Heart left ventricle (tissue), 16 donors: ENCODE measurements around the gene SLC6A17. TPM values are rescaled to one million over a fixed set of nuclear protein-coding genes. Genes with fewer than 3 reads are reported as not detected.

Source experiments
- ATAC-seq, 4 donors: fragments of 200-7000 bp; cut with Tn5 transposase; one replicate each; pipeline ENCODE4 v1.9.1; 2020 to 2022; ENCODE audit warnings: moderate library complexity in 4 of 4, mild to moderate bottlenecking in 3 of 4, moderate number of reproducible peaks in 1 of 4
- DNase-seq, 5 donors: peaks; one replicate each; pipeline ENCODE4 v3.0.0-alpha.2; 2020
- H3K27ac ChIP-seq, 12 donors: fragments of 200-600 bp; sonication (generic) in 4 of 12; one replicate each; pipeline versions ENCODE4 v1.5.0 to v1.8.0; 2016 to 2022; ENCODE audit warnings: mild to moderate bottlenecking in 2 of 12
- H3K27me3 ChIP-seq, 9 donors: fragments of 200-600 bp; sonication (generic) in 2 of 9; one replicate each; pipeline versions ENCODE4 v1.5.1 to v1.8.0; 2016 to 2022; ENCODE audit warnings: mild to moderate bottlenecking in 3 of 9
- H3K36me3 ChIP-seq, 9 donors: fragments of 200-600 bp; sonication (generic) in 2 of 9; one replicate each; pipeline versions ENCODE4 v1.5.0 to v1.8.0; 2018 to 2022; ENCODE audit warnings: mild to moderate bottlenecking in 2 of 9
- H3K4me1 ChIP-seq, 12 donors: fragments of 200-600 bp; sonication (generic) in 4 of 12; one replicate each; pipeline versions ENCODE4 v1.5.0 to v1.8.0; 2016 to 2022; ENCODE audit warnings: mild to moderate bottlenecking in 3 of 12
- H3K4me3 ChIP-seq, 12 donors: fragments of 200-600 bp; sonication (generic) in 4 of 12; one replicate each; pipeline versions ENCODE4 v1.5.0 to v1.8.0; 2017 to 2022; ENCODE audit warnings: mild to moderate bottlenecking in 9 of 12, moderate library complexity in 4 of 12
- H3K9me3 ChIP-seq, 12 donors: fragments of 200-600 bp; sonication (generic) in 4 of 12; one replicate each; pipeline versions ENCODE4 v1.5.0 to v1.8.0; 2016 to 2022; ENCODE audit warnings: mild to moderate bottlenecking in 1 of 12
- CTCF ChIP-seq, 12 donors: fragments of 200-600 bp; sonication (generic) in 4 of 12; IDR thresholded peaks; one replicate each; pipeline versions ENCODE4 v1.5.0 to v1.8.0; 2018 to 2022; ENCODE audit warnings: antibody characterized with exemption in 12 of 12, mild to moderate bottlenecking in 5 of 12
- POLR2A ChIP-seq, 2 donors: fragments of 450-650 bp; IDR thresholded peaks; one replicate each; pipeline ENCODE4 v1.6.1; 2017; ENCODE audit warnings: antibody characterized with exemption in 2 of 2, mild to moderate bottlenecking in 2 of 2, moderate library complexity in 2 of 2
- WGBS, 4 donors: extraction: QIAGEN DNeasy Blood & Tissue Kit in 2 of 4; methylation state at CpG; one replicate each; pipeline versions ENCODE4 v1.1.5 to v1.1.7; 2013 to 2018; 5-methylcytosine and 5-hydroxymethylcytosine counted together
- intact Hi-C, 10 donors: fragments of 100-400 bp; cut with DNase I; formaldehyde crosslinking; loops; one replicate each; pipeline versions ENCODE4 v1.11.1 to v1.14.2; 2022
- polyA plus RNA-seq, 2 donors: library from polyadenylated mRNA; stranded (reverse); fragments of 200-250 nt; gene quantifications; one replicate each; pipeline ENCODE4 v1.2.3, GENCODE V29; 2013
- total RNA-seq, 9 donors: library from RNA; depleted of rRNA in 2 of 9; stranded (reverse); fragments of >200 nt in 2 of 9; fragmentation: NEBNext Ultra II Directional in 3 of 9; extraction: Animal tissue kit (Norgen Biotek cat#: 25700) in 3 of 9; gene quantifications; one replicate each; pipeline versions ENCODE4 v1.1.0 to v1.2.4, GENCODE V29; 2016 to 2023
- donor health status: ischemic (EF 13 %, LVEDD 7.1; RV severe dilation, severe dysfunction).
- donor health status: healthy with polysubstance abuse.
- donor health status: DM: no; HTN: yes; CAD: no.
- donor health status: DM: no; HTN: no; CAD: no.
- donor health status: ischemic (EF 25% LVEDD 6.9; RV normal size, moderate dysfunction).
- donor health status: ischemic (EF 25% LVEDD 5.7; RV mildly dilated, moderate dysfunction).
- donor health status: healthy.
- donor health status: DM: yes; HTN: yes; CAD: no.
- donor health status: ischemic (EF 35%, LVEDD 5.7; RV mildly dilated, moderate dysfunction).
- donor health status: nonischemic (EF 11% LVEDD 7.7; RV severe dilation, severe dysfunction).
- donor health status: DM: yes; HTN: yes; CAD: no.
- donor health status: PGD.
- donor health status: ischemic (EF 29% LVEDD 5.4; RV normal size, mild dysfunction).
- donor health status: nonischemic (EF 23%, LVEDD 6.1; RV moderate dilation, normal function).

Gene SLC6A17
- total and polyA plus RNA-seq, 11 donors = 0.07 to 0.50 (median 0.24) TPM; not detected in 3

- TF ChIP-seq POLR2A (IDR thresholded peaks at IDR 0.05) (no peak), CTCF (IDR thresholded peaks at IDR 0.05) (no peak)
- H3K27ac ChIP-seq = no peak overlapping the region
- no peaks in the 10 kb centered on the region for H3K4me1 ChIP-seq
- no peaks in the 10 kb centered on the region for H3K27me3 ChIP-seq
- DNase-seq (no peak), ATAC-seq (no peak)
- WGBS, 4 donors = 85 to 89% (median 86%) methylated on average over 3 to 4 of the region's 4 CpGs
- H3K36me3 ChIP-seq = no peaks in the 10 kb centered on the region
- no peaks in the 10 kb centered on the region for H3K9me3 ChIP-seq
- H3K4me3 ChIP-seq = no peak overlapping the region
- intact Hi-C loops = no loop called here
Observed at GRCh38 chr1:110248746-110249145, 98.5 kb downstream of the SLC6A17 start.

DNA sequence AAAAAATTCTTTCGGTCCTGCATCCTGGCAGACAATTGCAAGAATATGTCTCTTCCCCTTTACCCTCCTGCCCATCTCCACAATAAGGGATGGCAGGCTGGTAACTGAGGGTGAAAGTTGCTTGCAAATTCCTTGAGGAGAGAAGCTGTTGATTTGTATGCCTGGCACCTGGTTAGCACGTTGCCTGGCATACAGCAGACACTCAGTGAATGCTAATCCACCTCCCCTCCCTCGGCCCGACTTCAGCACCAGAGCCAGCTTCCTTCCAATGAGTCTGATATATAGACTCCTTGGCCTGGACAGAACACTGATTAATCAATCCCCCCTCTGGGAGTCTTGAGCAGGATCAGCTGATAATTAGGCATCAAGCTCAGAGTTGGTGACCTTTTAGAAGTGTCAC lies 99.0 kb downstream of the SLC6A17 start:
- no peak overlapping the region for H3K27ac ChIP-seq
- TF ChIP-seq CTCF (IDR thresholded peaks at IDR 0.05) (no peak), POLR2A (IDR thresholded peaks at IDR 0.05) (no peak)
- H3K36me3 ChIP-seq = no peaks in the 10 kb centered on the region
- intact Hi-C loops = no loop called here
- no peaks in the 10 kb centered on the region for H3K4me1 ChIP-seq
- ATAC-seq (no peak), DNase-seq (no peak)
- no peak overlapping the region for H3K4me3 ChIP-seq
- H3K9me3 ChIP-seq = no peaks in the 10 kb centered on the region
- 67 to 89% (median 81%) methylated on average over 4 of the region's 4 CpGs for WGBS, 4 donors
- no peaks in the 10 kb centered on the region for H3K27me3 ChIP-seq

- no peak for ATAC-seq
Observed at GRCh38 chr1:110250008-110250407, 99.7 kb downstream of the SLC6A17 start.

GRCh38 chr1:110250749-110251148 lies 100.5 kb downstream of the SLC6A17 start:
- no peaks in the 10 kb centered on the region for H3K27me3 ChIP-seq
- no peak overlapping the region for H3K4me3 ChIP-seq
- H3K36me3 ChIP-seq = no peaks in the 10 kb centered on the region
- intact Hi-C loops = no loop called here
- H3K9me3 ChIP-seq = no peaks in the 10 kb centered on the region
- ATAC-seq (no peak), DNase-seq (no peak)
- H3K27ac ChIP-seq = no peak overlapping the region
- H3K4me1 ChIP-seq = peaks cover 0 to 12% (median 2%) of the 10 kb centered on the region in 12 donors
- 64 to 100% (median 99%) methylated on average over 2 of the region's 2 CpGs for WGBS, 4 donors
- TF ChIP-seq POLR2A (IDR thresholded peaks at IDR 0.05) = no peak
- TF ChIP-seq CTCF (IDR thresholded peaks at IDR 0.05) = no peak

More at GRCh38 chr1:110250008-110250407, 99.7 kb downstream of the SLC6A17 start:
- Histone ChIP-seq H3K27me3 (no peaks in the 10 kb centered on the region), H3K4me3 (no peak overlapping the region), H3K9me3 (no peaks in the 10 kb centered on the region), H3K27ac (no peak overlapping the region), H3K36me3 (no peaks in the 10 kb centered on the region), H3K4me1 (peaks cover 0 to 4% (median 0%) of the 10 kb centered on the region in 12 donors)
- intact Hi-C loops = no loop called here
- TF ChIP-seq POLR2A (IDR thresholded peaks at IDR 0.05) = no peak
- no peak for TF ChIP-seq CTCF (IDR thresholded peaks at IDR 0.05)
- 86 to 95% (median 93%) methylated on average over 4 of the region's 4 CpGs for WGBS, 4 donors
- DNase-seq = no peak

Other genes with a start within 250 kb of the SLC6A17 start
- 10 to 100 TPM in 8 of 9 donors, 1 to 10 TPM in 1; 9.0 to 64.8 (median 14.5) TPM for gene CSF1, start 239.6 kb upstream of the SLC6A17 start, total RNA-seq
- gene CSF1, start 239.6 kb upstream of the SLC6A17 start, polyA plus RNA-seq = 1 to 10 TPM; 9.1 to 9.9 TPM
- gene AHCYL1, start 165.7 kb upstream of the SLC6A17 start, total RNA-seq = 10 to 100 TPM; 31.1 to 56.7 (median 48.7) TPM
- 10 to 100 TPM; 23.8 to 37.2 TPM for gene AHCYL1, start 165.7 kb upstream of the SLC6A17 start, polyA plus RNA-seq
- gene STRIP1, start 115.9 kb upstream of the SLC6A17 start, total RNA-seq = 10 to 100 TPM; 14.7 to 22.8 (median 19.2) TPM
- 10 to 100 TPM in 1 of 2 donors, 1 to 10 TPM in 1; 7.8 to 14.9 TPM for gene STRIP1, start 115.9 kb upstream of the SLC6A17 start, polyA plus RNA-seq
- gene ALX3, start 79.8 kb upstream of the SLC6A17 start, total RNA-seq = not detected
- gene ALX3, start 79.8 kb upstream of the SLC6A17 start, polyA plus RNA-seq = not detected
- not detected for gene UBL4B, start 38.1 kb upstream of the SLC6A17 start, total RNA-seq
- gene UBL4B, start 38.1 kb upstream of the SLC6A17 start, polyA plus RNA-seq = under 1 TPM in 1 of 2 donors, not detected in 1; 0.11 TPM
- gene KCNC4, start 59.8 kb downstream of the SLC6A17 start, total RNA-seq = 10 to 100 TPM in 3 of 9 donors, 1 to 10 TPM in 6; 4.9 to 15.2 (median 6.7) TPM
- 1 to 10 TPM; 2.4 to 3.1 TPM for gene KCNC4, start 59.8 kb downstream of the SLC6A17 start, polyA plus RNA-seq
- 10 to 100 TPM; 14.1 to 24.4 (median 19.2) TPM for gene RBM15, start 188.9 kb downstream of the SLC6A17 start, total RNA-seq
- 1 to 10 TPM; 4.6 to 5.1 TPM for gene RBM15, start 188.9 kb downstream of the SLC6A17 start, polyA plus RNA-seq
- 1 to 10 TPM; 1.6 to 4.8 (median 2.3) TPM for gene SLC16A4, start 240.5 kb downstream of the SLC6A17 start, total RNA-seq
- gene SLC16A4, start 240.5 kb downstream of the SLC6A17 start, polyA plus RNA-seq = 1 to 10 TPM in 1 of 2 donors, under 1 TPM in 1; 1.00 to 1.9 TPM